Neural cell (in vitro differentiated cells): ENCODE results near the gene CPNE9. TPM values are rescaled to one million over a fixed set of nuclear protein-coding genes. Genes with fewer than 3 reads are reported as not detected.

ENCODE experiments used
- H2AFZ ChIP-seq: fragments of 200-600, 300-800 bp; sonication (generic), shearing (Covaris generic); 2 replicates; pipeline ENCODE4 v1.6.0; 2014; ENCODE audit warnings: low read depth, mild to moderate bottlenecking, antibody characterized with exemption, low read length, moderate library complexity
- H3F3A ChIP-seq: fragments of 200-600 bp; shearing (Covaris generic); 2 replicates; pipeline ENCODE4 v1.6.1; 2016; ENCODE audit warnings: mild to moderate bottlenecking, moderate library complexity, mixed read lengths, antibody characterized with exemption, low read length; ENCODE audit not compliant: insufficient read depth, poor library complexity, severe bottlenecking
- H3K27ac ChIP-seq: fragments of 200-600, 300-800 bp; sonication (generic), shearing (Covaris generic); 2 replicates; pipeline ENCODE4 v1.5.1; 2014; ENCODE audit warnings: mild to moderate bottlenecking, low read length, moderate library complexity
- H3K27me3 ChIP-seq: fragments of 300-800, 200-600 bp; sonication (generic), shearing (Covaris generic); 2 replicates; pipeline ENCODE4 v1.6.0; 2014; ENCODE audit warnings: mild to moderate bottlenecking, low read depth, low read length, moderate library complexity; ENCODE audit not compliant: insufficient read depth
- H3K36me3 ChIP-seq: fragments of 300-800, 200-600 bp; sonication (generic), shearing (Covaris generic); 2 replicates; pipeline ENCODE4 v1.5.1; 2014; ENCODE audit warnings: mild to moderate bottlenecking, antibody characterized with exemption, low read length, moderate library complexity; ENCODE audit not compliant: insufficient read depth
- H3K4me2 ChIP-seq: fragments of 300-800, 200-600 bp; sonication (generic), shearing (Covaris generic); 2 replicates; pipeline ENCODE4 v1.6.0; 2014; ENCODE audit warnings: mild to moderate bottlenecking, low read length
- H3K4me3 ChIP-seq: fragments of 300-800, 200-600 bp; sonication (generic), shearing (Covaris generic); 2 replicates; pipeline ENCODE4 v1.5.1; 2014; ENCODE audit warnings: mild to moderate bottlenecking, low read length, moderate library complexity
- H3K79me2 ChIP-seq: fragments of 200-600 bp; shearing (Covaris generic); replicated peaks from 2 replicates; pipeline ENCODE4 v1.6.0; 2014; ENCODE audit warnings: mild to moderate bottlenecking, low read length, moderate library complexity; ENCODE audit not compliant: insufficient read depth
- H3K9ac ChIP-seq: fragments of 300-800, 200-600 bp; sonication (generic), shearing (Covaris generic); 2 replicates; pipeline ENCODE4 v1.6.1; 2016; ENCODE audit warnings: mild to moderate bottlenecking, low read length, mixed read lengths
- H3K9me2 ChIP-seq: fragments of 200-600 bp; shearing (Covaris generic); 2 replicates; pipeline ENCODE4 v1.6.1; 2016; ENCODE audit warnings: mild to moderate bottlenecking, low read length, mixed read lengths; ENCODE audit not compliant: insufficient read depth
- H3K9me3 ChIP-seq: fragments of 200-600, 300-800 bp; sonication (generic), shearing (Covaris generic); 2 replicates; pipeline ENCODE4 v1.6.1; 2016; ENCODE audit warnings: mild to moderate bottlenecking, mixed run types, low read length, moderate library complexity, mixed read lengths
- H4K20me1 ChIP-seq: fragments of 200-600 bp; shearing (Covaris generic); 2 replicates; pipeline ENCODE4 v1.6.1; 2016; ENCODE audit warnings: mild to moderate bottlenecking, mixed run types; ENCODE audit not compliant: insufficient read depth
- CTCF ChIP-seq: fragments of 450-650 bp; IDR thresholded peaks from 2 replicates; pipeline ENCODE4 v1.5.1; 2014; ENCODE audit warnings: antibody characterized with exemption, mild to moderate bottlenecking, moderate library complexity; ENCODE audit not compliant: poor library complexity, severe bottlenecking
- EP300 ChIP-seq: fragments of 450-650 bp; conservative IDR thresholded peaks from 2 replicates; pipeline ENCODE4 v1.6.1; 2014; ENCODE audit warnings: antibody characterized with exemption, mild to moderate bottlenecking, moderate library complexity; ENCODE audit not compliant: poor library complexity, severe bottlenecking
- EZH2 ChIP-seq: fragments of 200-600, 300-800 bp; shearing (Covaris generic), sonication (generic); IDR thresholded peaks from 2 replicates; pipeline ENCODE4 v1.6.1; 2014; ENCODE audit warnings: antibody characterized with exemption, low read length, borderline replicate concordance, mild to moderate bottlenecking; ENCODE audit not compliant: insufficient read depth, poor library complexity, severe bottlenecking
- MXI1 ChIP-seq: fragments of 450-650 bp; conservative IDR thresholded peaks from 2 replicates; pipeline ENCODE4 v1.6.1; 2014; ENCODE audit warnings: antibody characterized with exemption, mild to moderate bottlenecking; ENCODE audit not compliant: poor library complexity, severe bottlenecking
- POLR2AphosphoS5 ChIP-seq: IDR thresholded peaks from 2 replicates; pipeline ENCODE4 v1.6.1; 2012
- RAD21 ChIP-seq: fragments of 450-650 bp; conservative IDR thresholded peaks from 2 replicates; pipeline ENCODE4 v1.6.1; 2014; ENCODE audit warnings: antibody characterized with exemption, mild to moderate bottlenecking, moderate library complexity
- REST ChIP-seq: IDR thresholded peaks from 2 replicates; pipeline ENCODE4 v1.6.1; 2012; ENCODE audit warnings: borderline replicate concordance
- SMC3 ChIP-seq: fragments of 450-650 bp; conservative IDR thresholded peaks from 2 replicates; pipeline ENCODE4 v1.6.1; 2014; ENCODE audit warnings: antibody characterized with exemption, mild to moderate bottlenecking, moderate library complexity; ENCODE audit not compliant: poor library complexity
- TAF1 ChIP-seq: IDR thresholded peaks from 2 replicates; pipeline ENCODE4 v1.6.1; 2012; ENCODE audit warnings: low read depth
- polyA plus RNA-seq: library from polyadenylated mRNA; depleted of rRNA; stranded (reverse); fragments of >200 nt; gene quantifications from 2 replicates; pipeline ENCODE4 v1.2.3, GENCODE V29; 2014

Gene CPNE9
- polyA plus RNA-seq, 1 donor from 2014 or later = 0.32 TPM

- Histone ChIP-seq H4K20me1 (no peaks in the 10 kb centered on the region), H2AFZ (peak overlapping the region; percentile 65), H3K27ac (peak overlapping the region; percentile 85), H3K9me2 (no peaks in the 10 kb centered on the region), H3K9ac (peak overlapping the region; percentile 80), H3K36me3 (peaks cover 4% of the 10 kb centered on the region), H3K27me3 (no peaks in the 10 kb centered on the region), H3K9me3 (no peaks in the 10 kb centered on the region), H3K4me3 (peak overlapping the region; percentile 89), H3K4me2 (peak overlapping the region; percentile 77), H3K79me2 (peaks cover 18% of the 10 kb centered on the region), H3F3A (peaks cover 4% of the 10 kb centered on the region)
- TF ChIP-seq EZH2 (no peak), POLR2AphosphoS5 (no peak), TAF1 (no peak), RAD21 (no peak), REST (no peak), EP300 (no peak), CTCF (no peak), SMC3 (no peak), MXI1 (no peak)
Measured at GRCh38 chr3:9750556-9751411, 47.2 kb downstream of the CPNE9 start.

- H4K20me1 ChIP-seq = no peaks in the 10 kb centered on the region
- H3K27me3 ChIP-seq = no peaks in the 10 kb centered on the region
- H3K4me2 ChIP-seq = no peak overlapping the region
- H3K9ac ChIP-seq = no peak overlapping the region
- no peaks in the 10 kb centered on the region for H3K9me3 ChIP-seq
- H2AFZ ChIP-seq = no peak overlapping the region
- no peaks in the 10 kb centered on the region for H3K9me2 ChIP-seq
- H3K36me3 ChIP-seq = peaks cover 4% of the 10 kb centered on the region
- TF ChIP-seq MXI1 (no peak), REST (no peak), RAD21 (no peak), CTCF (no peak), EZH2 (no peak), EP300 (no peak), TAF1 (no peak), SMC3 (no peak), POLR2AphosphoS5 (no peak)
- H3K79me2 ChIP-seq = peaks cover 18% of the 10 kb centered on the region
- no peak overlapping the region for H3K4me3 ChIP-seq
- H3K27ac ChIP-seq = no peak overlapping the region
- H3F3A ChIP-seq = no peaks in the 10 kb centered on the region
Measured at GRCh38 chr3:9754678-9755077, 51.0 kb downstream of the CPNE9 start.
